Activated CD4-positive, CD25-positive, alpha-beta regulatory T cell (primary cell): ENCODE measurements around the gene KCNQ1OT1.

Experiments used
- DNase-seq, 4 experiments: peaks; one replicate each; lab custom pipeline; 2025; lab: John Stamatoyannopoulos, UW

KCNQ1OT1 gene

DNA sequence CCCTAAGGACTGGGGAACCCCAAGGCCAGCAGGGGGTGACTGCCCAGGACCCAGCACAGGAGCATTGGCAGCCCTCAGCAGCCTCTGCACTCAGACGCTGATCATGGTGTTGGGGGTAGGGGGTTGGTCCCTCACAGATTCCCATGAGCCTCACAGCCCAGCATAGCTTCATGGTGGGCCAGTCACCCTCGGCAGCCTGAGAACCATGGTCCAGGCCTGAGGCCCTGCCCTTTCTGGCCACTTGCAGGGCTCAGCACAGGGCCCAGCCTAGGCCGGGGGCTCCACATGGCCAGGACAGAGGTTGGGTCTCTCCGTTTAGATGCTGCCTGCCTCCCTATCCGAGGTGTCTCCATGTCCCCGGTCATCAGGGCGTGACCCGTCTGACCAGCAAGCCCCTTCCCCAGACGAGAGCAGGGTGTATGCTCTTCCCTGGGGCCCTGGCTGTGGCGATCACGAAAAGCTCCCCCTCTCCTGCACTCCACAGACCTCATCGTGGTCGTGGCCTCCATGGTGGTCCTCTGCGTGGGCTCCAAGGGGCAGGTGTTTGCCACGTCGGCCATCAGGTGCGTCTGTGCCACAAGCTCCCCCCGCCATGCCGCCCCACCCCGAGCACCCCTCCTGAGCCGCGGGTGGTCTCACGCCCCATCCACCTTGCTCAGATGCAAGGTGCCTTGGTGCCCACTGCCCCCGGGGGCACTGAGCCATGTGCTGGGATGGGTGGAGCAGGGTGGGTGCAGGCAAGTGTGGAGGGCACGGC is 128.8 kb downstream of the KCNQ1OT1 start:
- no peak for DNase-seq

- DNase-seq = no peak
These were observed 129.5 kb downstream of the KCNQ1OT1 start for GRCh38 chr11:2570211-2570811.

- no peak for DNase-seq
These were observed 130.0 kb downstream of the KCNQ1OT1 start for GRCh38 chr11:2569731-2570210.

DNA sequence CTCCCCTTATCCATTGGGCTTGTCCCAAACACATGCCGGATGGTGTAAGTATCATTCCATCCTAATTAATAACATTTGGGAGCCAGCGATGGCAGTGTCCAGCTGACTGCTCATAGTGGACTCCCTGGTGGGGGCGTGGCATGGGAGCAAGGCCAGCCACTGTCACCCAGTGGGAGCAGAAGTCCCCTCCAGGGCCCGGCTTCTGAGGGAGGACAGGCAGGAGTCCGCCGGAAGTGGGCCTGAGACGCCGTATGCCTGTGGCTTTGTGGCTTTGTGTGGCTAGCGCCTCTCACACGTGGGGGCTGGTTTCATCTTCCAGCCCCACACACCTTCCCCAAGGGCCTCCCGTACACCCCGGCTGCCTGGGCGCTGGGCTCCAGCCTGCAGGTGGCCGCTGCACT is 130.5 kb downstream of the KCNQ1OT1 start:
- DNase-seq = no peak

- DNase-seq = no peak
These were observed 132.6 kb downstream of the KCNQ1OT1 start for GRCh38 chr11:2567026-2567671.

GRCh38 chr11:2566223-2567025 is 133.4 kb downstream of the KCNQ1OT1 start:
- no peak for DNase-seq

GRCh38 chr11:2565447-2566222 is 134.2 kb downstream of the KCNQ1OT1 start:
- no peak for DNase-seq

DNA sequence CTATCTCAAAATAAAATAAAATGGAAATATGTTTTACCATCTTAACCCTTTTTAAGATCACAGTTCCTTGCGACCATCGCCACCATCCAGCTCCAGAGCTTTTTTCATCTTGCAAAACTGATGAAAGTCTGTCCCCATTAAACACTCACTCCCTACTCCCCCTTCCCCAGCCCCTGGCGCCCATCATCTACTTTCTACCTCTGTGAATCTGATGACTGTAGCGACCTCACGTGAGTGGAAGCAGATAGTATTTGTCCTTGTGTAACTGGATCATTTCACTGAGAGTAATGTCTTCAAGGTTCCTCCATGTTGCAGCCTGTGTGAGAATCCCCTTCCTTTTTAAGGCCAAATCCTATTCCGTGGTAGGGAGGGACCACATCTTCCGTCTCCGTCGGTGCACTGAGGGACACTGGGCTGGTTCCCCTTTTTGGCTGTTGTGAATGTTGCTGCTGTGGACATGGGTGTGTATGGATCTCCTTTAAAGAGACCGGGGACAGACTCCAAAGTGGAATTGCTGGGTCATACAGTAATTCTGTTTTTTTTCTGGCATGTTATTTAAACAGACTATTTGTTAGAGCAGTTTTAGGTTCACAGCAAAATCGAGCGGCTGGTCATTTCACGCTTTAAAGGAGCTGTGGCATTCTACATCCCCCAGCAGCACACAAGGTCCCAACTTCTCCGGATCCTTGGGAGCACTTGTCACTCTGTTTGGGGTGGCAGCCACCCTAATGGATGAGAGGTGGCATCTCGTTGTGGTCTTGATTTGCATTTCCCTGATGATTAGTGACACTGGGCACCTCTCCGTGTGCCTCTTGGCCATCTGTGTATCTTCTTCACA is 135.0 kb downstream of the KCNQ1OT1 start:
- no peak for DNase-seq

DNA sequence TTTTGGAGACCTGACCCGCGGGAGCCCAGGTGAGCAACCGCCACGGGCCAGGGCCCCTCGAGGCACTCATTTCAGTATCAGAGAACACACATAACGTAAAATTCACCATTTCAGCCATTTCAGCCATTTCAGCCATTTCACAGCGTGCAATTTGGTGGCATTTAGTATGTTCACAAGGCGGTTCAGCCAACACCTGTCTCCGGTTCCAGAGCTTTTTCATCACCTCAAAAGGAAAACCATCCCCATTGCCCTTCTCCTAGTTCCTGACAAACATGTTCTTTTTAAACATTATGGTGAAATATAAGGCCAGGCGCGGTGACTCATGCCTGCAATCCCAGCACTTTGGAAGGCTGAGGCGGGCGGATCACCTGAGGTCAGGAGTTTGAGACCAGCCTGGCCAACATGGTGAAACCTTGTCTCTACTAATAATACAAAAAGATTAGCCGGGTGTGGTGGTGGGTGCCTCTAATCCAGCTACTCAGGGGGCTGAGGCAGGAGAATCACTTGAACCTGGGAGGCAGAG is 135.7 kb downstream of the KCNQ1OT1 start:
- DNase-seq = no peak

- DNase-seq = no peak
These were observed 136.4 kb downstream of the KCNQ1OT1 start for GRCh38 chr11:2563213-2564007.

DNA sequence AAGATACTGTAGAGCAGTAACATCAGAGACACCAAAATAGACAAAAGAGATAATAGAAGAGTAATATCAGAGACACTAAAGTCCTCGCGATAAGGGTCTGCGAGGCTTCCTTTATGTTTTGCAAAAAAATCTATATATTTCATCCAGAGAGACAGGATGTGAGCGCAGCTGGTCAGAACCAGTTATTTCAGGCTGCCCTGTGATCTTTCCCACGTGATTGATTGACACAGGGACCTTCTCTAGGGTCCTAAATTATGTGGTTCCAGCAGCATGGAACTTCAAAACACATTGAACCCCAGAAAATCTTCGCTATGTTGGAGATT is 136.9 kb downstream of the KCNQ1OT1 start:
- DNase-seq = no peak

- no peak for DNase-seq
These were observed 137.9 kb downstream of the KCNQ1OT1 start for GRCh38 chr11:2561696-2562581.

DNA sequence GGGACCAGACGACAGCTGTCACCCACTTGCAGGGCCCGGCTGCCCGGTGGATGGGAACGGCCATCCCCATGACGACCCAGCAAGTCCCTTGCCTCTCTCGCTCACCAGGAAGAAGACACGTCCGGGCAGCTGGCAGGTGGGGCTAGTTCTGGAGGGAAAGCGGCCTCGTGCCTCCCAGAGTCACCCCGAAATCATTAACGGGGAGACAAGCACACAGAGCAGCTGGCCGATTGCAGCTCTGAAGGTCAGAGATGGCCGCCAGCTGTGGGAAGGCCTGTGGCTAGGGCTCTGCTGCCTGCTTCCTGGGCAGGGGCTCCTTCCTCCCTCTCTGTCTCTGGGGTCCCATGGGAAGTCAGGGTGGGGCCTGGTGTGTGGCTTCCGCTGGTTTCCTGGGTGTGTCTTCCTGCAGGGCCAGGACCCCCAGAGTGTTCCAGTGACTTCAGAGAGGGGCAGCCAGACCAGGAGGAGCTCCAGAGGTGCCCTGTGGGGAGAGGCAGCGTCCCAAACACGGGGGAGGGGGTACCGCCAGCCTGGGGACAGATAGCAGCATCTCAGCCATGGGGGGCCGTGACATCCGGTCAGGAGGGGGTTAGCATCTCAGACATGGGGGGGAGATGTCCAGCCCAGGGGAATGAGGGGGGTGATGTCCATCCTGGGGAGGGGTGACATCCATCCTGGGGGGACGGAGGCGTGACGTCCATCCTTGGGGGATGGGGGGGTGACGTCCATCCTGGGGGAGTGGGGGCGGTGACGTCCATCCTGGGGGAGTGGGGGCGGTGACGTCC is 140.1 kb downstream of the KCNQ1OT1 start:
- DNase-seq = no peak

DNA sequence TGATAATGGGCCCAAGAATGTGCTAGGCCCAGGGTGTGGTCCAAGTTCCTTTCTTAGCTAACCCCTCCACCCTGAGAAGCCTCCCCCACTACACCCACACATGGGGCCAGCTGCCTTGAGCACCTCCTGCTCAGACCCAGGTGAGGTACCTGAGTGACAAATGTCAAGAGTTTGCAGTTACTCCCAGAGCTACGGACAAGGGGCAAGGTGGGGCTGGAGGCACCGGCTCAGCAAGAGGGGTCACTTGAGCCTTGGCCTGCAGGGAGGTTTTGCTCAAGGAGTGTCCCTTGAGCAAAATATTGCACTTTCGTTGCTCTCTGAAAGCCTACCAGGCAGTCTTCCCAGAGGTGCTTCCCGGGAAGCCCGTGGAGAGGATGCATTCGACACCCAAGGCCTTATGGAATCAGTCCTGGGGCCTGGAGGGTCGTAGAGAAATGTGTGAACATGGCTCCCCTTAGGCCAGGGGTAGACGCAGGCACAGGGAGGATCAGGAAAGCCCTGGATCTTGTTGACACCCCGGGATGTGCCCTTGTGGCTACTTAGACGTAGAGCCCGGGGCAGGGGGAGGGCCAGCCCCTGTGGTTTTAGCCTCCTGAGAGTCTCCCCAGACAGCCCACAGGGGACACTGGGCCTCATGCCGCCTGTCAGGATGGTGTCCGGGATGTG is 140.8 kb downstream of the KCNQ1OT1 start:
- no peak for DNase-seq

- no peak for DNase-seq
These were observed 141.4 kb downstream of the KCNQ1OT1 start for GRCh38 chr11:2558397-2558796.
